Ovary (tissue), 10 donors: ENCODE results near the gene PSMG3. TPM values are rescaled to one million over a fixed set of nuclear protein-coding genes. Genes with fewer than 3 reads are reported as not detected.

Source experiments
- DNase-seq, 5 donors: peaks; one replicate each; pipeline ENCODE4 v3.0.0-alpha.2; 2019 to 2020
- H3K27ac ChIP-seq, 2 donors: fragments of 200-600 bp; one replicate each; pipeline versions ENCODE4 v1.5.1 to v1.8.0; 2019 to 2022
- H3K27me3 ChIP-seq: fragments of 200-600 bp; one replicate; pipeline ENCODE4 v1.8.0; 2022
- H3K36me3 ChIP-seq: fragments of 200-600 bp; sonication (generic); one replicate; pipeline ENCODE4 v1.5.1; 2019
- H3K4me1 ChIP-seq: one replicate; pipeline ENCODE4 v1.8.1; 2013; ENCODE audit warnings: mild to moderate bottlenecking, moderate library complexity; ENCODE audit not compliant: insufficient read depth
- H3K4me3 ChIP-seq: fragments of 200-600 bp; sonication (generic); one replicate; pipeline ENCODE4 v1.5.1; 2017
- H3K9me3 ChIP-seq, 2 donors: fragments of 200-600 bp in 1 of 2; sonication (generic) in 1 of 2; one replicate each; pipeline versions ENCODE4 v1.5.1 to v1.8.1; 2013 to 2019; ENCODE audit warnings: mild to moderate bottlenecking in 1 of 2, moderate library complexity in 1 of 2
- CTCF ChIP-seq, 3 donors: fragments of 450-650 bp in 2 of 3; fragments of 200-600 bp in 1 of 3; IDR thresholded peaks; one replicate each; pipeline versions ENCODE4 v1.5.1 to v1.8.0; 2016 to 2022; ENCODE audit warnings: antibody characterized with exemption in 3 of 3, mild to moderate bottlenecking in 1 of 3
- EP300 ChIP-seq: sonication (generic); formaldehyde crosslinking; IDR thresholded peaks from one replicate; pipeline ENCODE4 v1.6.1; 2017; ENCODE audit warnings: antibody characterized with exemption
- POLR2A ChIP-seq: fragments of 450-650 bp; IDR thresholded peaks from one replicate; pipeline ENCODE4 v1.6.1; 2017; ENCODE audit warnings: antibody characterized with exemption, mild to moderate bottlenecking, moderate library complexity
- WGBS, 3 donors: extraction: QIAGEN DNeasy Blood & Tissue Kit in 1 of 3; methylation state at CpG; one replicate each; pipeline versions ENCODE4 v1.1.5 to v1.1.7; 2013 to 2017; 5-methylcytosine and 5-hydroxymethylcytosine counted together
- intact Hi-C, 4 donors: fragments of 100-400 bp; cut with DNase I; formaldehyde crosslinking; loops; one replicate each; pipeline versions ENCODE4 v1.11.0 to v1.15.1; 2022 to 2023
- long read RNA-seq, 3 donors: library from polyadenylated mRNA in 2 of 3; unstranded in 2 of 3; transcript quantifications; one replicate each; pipeline ENCODE4 v2.0.0 and lab custom pipeline, GENCODE V29; 2021 to 2026
- polyA plus RNA-seq, 2 donors: library from polyadenylated mRNA; stranded (reverse); fragments of 200-250 nt in 1 of 2; fragments of 350-450 nt in 1 of 2; fragmentation: Illumina TruSeq in 1 of 2; extraction: RNeasy Lipid Tissue Mini Kit (QIAGEN cat#74804) in 1 of 2; gene quantifications; one replicate each; pipeline ENCODE4 v1.2.3, GENCODE V29; 2013 to 2014
- total RNA-seq, 7 donors: library from RNA; depleted of rRNA in 2 of 7; stranded (reverse); fragments of >200 nt in 2 of 7; fragmentation: NEBNext Ultra II Directional in 3 of 7; extraction: Animal tissue kit (Norgen Biotek cat#: 25700) in 3 of 7; gene quantifications; one replicate each; pipeline versions ENCODE4 v1.1.0 to v1.2.4, GENCODE V29; 2016 to 2023
- donor health status: DM: no; HTN: no; CAD: no; lungs with moderate emphysema.
- donor health status: DM: no; HTN: no; CAD: no.
- donor health status: Bipolar disorder and iron deficiency.
- donor health status: DM: yes; HTN: yes; CAD: no.
- donor health status: DM: no; HTN: no; CAD: no.
- donor health status: DM: yes; HTN: yes; CAD: no.

PSMG3 gene
- total RNA-seq (10 to 100 TPM; 15.6 to 34.5 (median 18.6) TPM), polyA plus RNA-seq (10 to 100 TPM; 12.7 to 29.9 TPM)
- long read RNA-seq, donor 1, partial matches to known transcripts: 0 of 8 reads
- long read RNA-seq, donor 1, other reads (novel, unspliced or antisense): 4 of 8 reads
- long read RNA-seq, donor 2, transcript PSMG3-202 (2 exons, 1,391 nt): major isoform, 49 of 56 reads
- long read RNA-seq, donor 2, transcript PSMG3-203 (3 exons, 774 nt): minor isoform, 7 of 56 reads
- long read RNA-seq, donor 2, partial matches to known transcripts: 0 of 56 reads
- long read RNA-seq, donor 2, other reads (novel, unspliced or antisense): 0 of 56 reads
- long read RNA-seq, donor 3, transcript PSMG3-202 (2 exons, 1,391 nt): major isoform, 11 of 23 reads
- long read RNA-seq, donor 3, partial matches to known transcripts: 0 of 23 reads
- long read RNA-seq, donor 3, other reads (novel, unspliced or antisense): 10 of 23 reads

GRCh38 chr7:1569833-1570632 lies at the start of gene PSMG3:
Gene PSMG3 (minus strand): TSS chr7:1570032. CDS start chr7:1569339, 693 bp downstream.
- H3K4me3 ChIP-seq: peak within 1 kb of the TSS; percentile 87
- intact Hi-C loops: loop anchor here in 3 of 4 donors (5.0 to 10.0 kb wide), 4 partner anchors 33 to 782 kb away; partner anchors contain the start of genes EIF3B (in 1 of the 3) and INTS1 (in 1 of the 3)
- H3K9me3 ChIP-seq: no peaks in the 10 kb centered on the region
- WGBS, 3 donors: 0% methylated on average over 55 to 95 of the region's 95 CpGs
- DNase-seq: peak; percentile 89 to 94 (median 91)
- H3K4me1 ChIP-seq: peaks cover 7% of the 10 kb centered on the region
- no peaks in the 10 kb centered on the region for H3K36me3 ChIP-seq
- no peaks in the 10 kb centered on the region for H3K27me3 ChIP-seq
- H3K27ac ChIP-seq: peak within 1 kb of the TSS; percentile 62 to 87
- peak; percentile 75 for TF ChIP-seq POLR2A
- peak; percentile 2 to 69 (median 51) for TF ChIP-seq CTCF (IDR thresholded peaks at IDR 0.05)
- TF ChIP-seq EP300: no peak

DNA sequence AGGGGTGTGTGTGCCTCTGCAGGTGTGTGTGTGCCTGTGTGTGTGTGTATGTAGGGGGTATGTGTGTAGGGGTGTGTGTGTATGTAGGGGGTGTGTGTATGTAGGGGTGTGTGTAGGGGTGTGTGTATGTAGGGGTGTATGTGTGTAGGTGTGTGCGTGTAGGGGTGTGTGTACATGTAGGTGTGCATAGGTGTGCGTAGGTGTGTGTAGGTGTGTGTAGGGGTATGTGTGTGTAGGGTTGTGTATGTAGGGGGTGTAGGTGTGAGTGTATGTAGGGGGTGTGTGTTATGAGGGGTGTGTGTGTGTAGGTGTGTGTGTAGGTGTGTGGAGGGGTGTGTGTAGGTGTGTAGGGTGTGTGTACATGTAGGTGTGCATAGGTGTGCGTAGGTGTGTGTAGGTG lies 48.6 kb upstream of the PSMG3 start:
- Histone ChIP-seq H3K27ac (no peak overlapping the region), H3K4me1 (no peaks in the 10 kb centered on the region), H3K9me3 (no peaks in the 10 kb centered on the region), H3K36me3 (no peaks in the 10 kb centered on the region), H3K27me3 (no peaks in the 10 kb centered on the region), H3K4me3 (no peak overlapping the region)
- no peak for DNase-seq
- TF ChIP-seq POLR2A (no peak), EP300 (no peak), CTCF (IDR thresholded peaks at IDR 0.05) (no peak)
- 81 to 94% (median 87%) methylated on average over 3 of the region's 3 CpGs for WGBS, 3 donors
- intact Hi-C loops: no loop called here

GRCh38 chr7:1617957-1618356 lies 48.1 kb upstream of the PSMG3 start:
- no peaks in the 10 kb centered on the region for H3K9me3 ChIP-seq
- no peaks in the 10 kb centered on the region for H3K27me3 ChIP-seq
- intact Hi-C loops: no loop called here
- H3K27ac ChIP-seq: no peak overlapping the region
- 59 to 69% (median 61%) methylated on average over 8 of the region's 8 CpGs for WGBS, 3 donors
- TF ChIP-seq CTCF (IDR thresholded peaks at IDR 0.05) (no peak), EP300 (no peak), POLR2A (no peak)
- no peaks in the 10 kb centered on the region for H3K36me3 ChIP-seq
- DNase-seq: no peak
- H3K4me1 ChIP-seq: no peaks in the 10 kb centered on the region
- H3K4me3 ChIP-seq: no peak overlapping the region

DNA sequence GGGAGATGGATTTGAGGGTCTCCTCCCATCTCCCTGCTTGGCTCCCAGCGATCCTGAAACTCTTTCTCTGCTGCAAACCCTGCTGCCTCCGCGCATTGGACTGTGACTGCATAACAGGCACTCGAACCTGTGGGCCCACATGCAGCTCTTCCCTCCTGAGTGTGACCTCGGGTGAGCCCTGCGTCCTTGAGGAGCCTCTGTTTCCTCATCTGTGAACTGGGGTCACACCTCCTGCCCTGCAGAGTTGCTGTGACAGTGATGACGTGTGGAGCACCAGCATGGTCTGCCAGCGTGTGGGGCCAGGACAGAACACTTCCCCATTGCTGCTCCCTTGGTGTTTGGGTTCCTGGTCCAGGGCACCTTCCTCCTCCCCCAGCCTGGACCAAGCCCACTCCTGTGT lies 46.9 kb upstream of the PSMG3 start:
- intact Hi-C loops: no loop called here
- Histone ChIP-seq H3K27me3 (no peaks in the 10 kb centered on the region), H3K36me3 (no peaks in the 10 kb centered on the region), H3K4me1 (no peaks in the 10 kb centered on the region), H3K9me3 (no peaks in the 10 kb centered on the region), H3K4me3 (no peak overlapping the region), H3K27ac (no peak overlapping the region)
- 81 to 86% (median 84%) methylated on average over 7 to 8 of the region's 8 CpGs for WGBS, 3 donors
- DNase-seq: no peak
- TF ChIP-seq EP300 (no peak), CTCF (IDR thresholded peaks at IDR 0.05) (no peak), POLR2A (no peak)
